DND-41 (cell line): ENCODE results near the gene CNOT1.

ENCODE experiments used
- ATAC-seq: fragments of 200-7000 bp; cut with Tn5 transposase; 3 replicates; pipeline ENCODE4 v1.9.1; 2021; ENCODE audit warnings: low read depth; ENCODE audit not compliant: insufficient read depth
- DNase-seq: peaks from one replicate; pipeline ENCODE4 v3.0.0-alpha.2; 2020
- H2AFZ ChIP-seq: 2 replicates; pipeline ENCODE4 v1.6.0; 2012; ENCODE audit warnings: low read depth, low read length
- H3K27ac ChIP-seq: 2 replicates; pipeline ENCODE4 v1.5.1; 2012; ENCODE audit warnings: low read length, inconsistent platforms
- H3K27me3 ChIP-seq: fragments of 200-600 bp; sonication (generic); 2 replicates; pipeline ENCODE4 v1.6.0; 2012; ENCODE audit warnings: low read length, mild to moderate bottlenecking, inconsistent platforms; ENCODE audit not compliant: insufficient read depth, poor library complexity
- H3K36me3 ChIP-seq: 2 replicates; pipeline ENCODE4 v1.5.1; 2012; ENCODE audit warnings: low read length, inconsistent platforms; ENCODE audit not compliant: insufficient read depth
- H3K4me1 ChIP-seq: 2 replicates; pipeline ENCODE4 v1.5.1; 2012; ENCODE audit warnings: mild to moderate bottlenecking, low read length; ENCODE audit not compliant: insufficient read depth
- H3K4me2 ChIP-seq: 2 replicates; pipeline ENCODE4 v1.6.0; 2012; ENCODE audit warnings: mild to moderate bottlenecking, moderate library complexity, low read length, inconsistent platforms; ENCODE audit not compliant: insufficient read depth
- H3K4me3 ChIP-seq, 2 experiments: fragments of 200-600 bp in 1 of 2; shearing (Covaris generic) in 1 of 2; 2 replicates each; pipeline ENCODE4 v1.5.1; 2012 to 2016; ENCODE audit warnings: inconsistent platforms in 2 of 2, low read length in 2 of 2, mild to moderate bottlenecking in 2 of 2, low read depth in 1 of 2, moderate library complexity in 1 of 2
- H3K79me2 ChIP-seq: 2 replicates; pipeline ENCODE4 v1.6.0; 2012; ENCODE audit warnings: low read length, inconsistent platforms; ENCODE audit not compliant: insufficient read depth
- H3K9ac ChIP-seq: 2 replicates; pipeline ENCODE4 v1.6.0; 2012; ENCODE audit warnings: low read depth, mild to moderate bottlenecking, inconsistent platforms, low read length, moderate library complexity
- H3K9me3 ChIP-seq: 2 replicates; pipeline ENCODE4 v1.5.1; 2012; ENCODE audit warnings: low read length, moderate library complexity, mild to moderate bottlenecking, inconsistent platforms; ENCODE audit not compliant: insufficient read depth, severe bottlenecking
- H4K20me1 ChIP-seq: 2 replicates; pipeline ENCODE4 v1.6.0; 2012; ENCODE audit warnings: low read length; ENCODE audit not compliant: insufficient read depth
- EZH2 ChIP-seq: IDR thresholded peaks from 3 replicates; pipeline ENCODE4 v1.6.1; 2012; ENCODE audit warnings: borderline replicate concordance, low read depth, mild to moderate bottlenecking, moderate library complexity, low read length, inconsistent platforms; ENCODE audit not compliant: severe bottlenecking
- TF ChIP-seq, protein P1 (sequence below): IDR thresholded peaks from 2 replicates; pipeline ENCODE4 v1.5.1; 2012; ENCODE audit warnings: borderline replicate concordance, low read length, moderate library complexity, mild to moderate bottlenecking; ENCODE audit not compliant: poor library complexity, severe bottlenecking; ENCODE audit errors: extremely low read depth

The CNOT1 gene

DNA sequence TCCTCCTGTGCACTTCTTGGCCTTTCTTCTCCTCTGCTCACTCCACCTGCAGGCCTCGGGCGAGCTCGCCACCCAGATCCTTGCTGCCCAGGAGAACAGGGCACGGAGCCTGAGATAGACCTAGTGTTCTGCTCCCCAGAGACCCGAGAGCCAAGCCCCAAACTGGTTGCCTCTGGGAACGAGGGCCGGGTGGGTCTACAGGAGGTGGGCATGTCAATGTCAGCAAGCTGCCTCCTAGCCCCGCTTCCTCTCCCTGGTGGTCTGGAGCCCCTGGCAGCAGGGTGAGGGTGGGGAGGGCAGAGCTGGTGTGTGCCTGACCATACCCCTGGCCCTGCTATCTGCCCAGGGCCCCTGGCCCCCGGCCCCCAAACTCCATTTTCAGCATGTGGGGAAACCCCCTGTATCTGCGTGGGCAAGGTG is 130.5 kb downstream of the CNOT1 start:
- Histone ChIP-seq H3K4me3 (no peak overlapping the region), H3K4me1 (no peaks in the 10 kb centered on the region), H3K79me2 (no peaks in the 10 kb centered on the region), H3K27me3 (no peaks in the 10 kb centered on the region), H3K4me2 (no peak overlapping the region), H2AFZ (no peak overlapping the region), H3K36me3 (no peaks in the 10 kb centered on the region), H3K9me3 (no peaks in the 10 kb centered on the region), H3K9ac (no peak overlapping the region), H4K20me1 (peaks cover 3% of the 10 kb centered on the region; the same call in 1 of the 2 replicates), H3K27ac (no peak overlapping the region)
- ATAC-seq (no peak), DNase-seq (no peak)
- TF ChIP-seq, protein P1, sequence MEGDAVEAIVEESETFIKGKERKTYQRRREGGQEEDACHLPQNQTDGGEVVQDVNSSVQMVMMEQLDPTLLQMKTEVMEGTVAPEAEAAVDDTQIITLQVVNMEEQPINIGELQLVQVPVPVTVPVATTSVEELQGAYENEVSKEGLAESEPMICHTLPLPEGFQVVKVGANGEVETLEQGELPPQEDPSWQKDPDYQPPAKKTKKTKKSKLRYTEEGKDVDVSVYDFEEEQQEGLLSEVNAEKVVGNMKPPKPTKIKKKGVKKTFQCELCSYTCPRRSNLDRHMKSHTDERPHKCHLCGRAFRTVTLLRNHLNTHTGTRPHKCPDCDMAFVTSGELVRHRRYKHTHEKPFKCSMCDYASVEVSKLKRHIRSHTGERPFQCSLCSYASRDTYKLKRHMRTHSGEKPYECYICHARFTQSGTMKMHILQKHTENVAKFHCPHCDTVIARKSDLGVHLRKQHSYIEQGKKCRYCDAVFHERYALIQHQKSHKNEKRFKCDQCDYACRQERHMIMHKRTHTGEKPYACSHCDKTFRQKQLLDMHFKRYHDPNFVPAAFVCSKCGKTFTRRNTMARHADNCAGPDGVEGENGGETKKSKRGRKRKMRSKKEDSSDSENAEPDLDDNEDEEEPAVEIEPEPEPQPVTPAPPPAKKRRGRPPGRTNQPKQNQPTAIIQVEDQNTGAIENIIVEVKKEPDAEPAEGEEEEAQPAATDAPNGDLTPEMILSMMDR, result no peak

GRCh38 chr16:58498341-58499091 is 131.1 kb downstream of the CNOT1 start:
- Histone ChIP-seq H3K27ac (no peak overlapping the region), H3K4me3 (no peak overlapping the region), H3K27me3 (no peaks in the 10 kb centered on the region), H2AFZ (no peak overlapping the region), H3K9ac (no peak overlapping the region), H3K79me2 (no peaks in the 10 kb centered on the region), H3K36me3 (no peaks in the 10 kb centered on the region), H3K4me2 (no peak overlapping the region), H3K9me3 (no peaks in the 10 kb centered on the region), H3K4me1 (no peaks in the 10 kb centered on the region), H4K20me1 (peaks cover 3% of the 10 kb centered on the region; the same call in 1 of the 2 replicates)
- no peak for TF ChIP-seq EZH2
- TF ChIP-seq, protein P1, result no peak
- ATAC-seq, result no peak
- DNase-seq, result no peak

DNA sequence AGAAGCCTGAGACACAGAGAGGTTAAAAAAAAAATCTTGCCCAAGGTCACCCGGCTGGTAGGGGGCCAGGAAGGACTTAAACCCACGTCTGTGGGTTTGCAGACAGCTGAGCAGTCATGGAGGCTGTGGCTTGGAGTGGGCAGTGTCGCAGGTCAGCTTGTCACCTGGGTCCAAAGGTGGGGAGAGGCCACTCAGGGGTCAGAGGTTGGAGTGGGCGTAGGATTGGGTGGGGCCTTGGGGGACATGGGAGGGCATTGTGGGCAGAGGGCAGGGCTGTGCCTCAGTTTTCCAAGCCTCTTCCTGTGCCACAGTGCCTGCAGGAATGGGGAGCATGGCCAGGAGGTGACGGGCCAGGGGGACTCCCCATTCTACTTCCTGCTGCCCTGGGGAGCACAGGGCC is 131.7 kb downstream of the CNOT1 start:
- DNase-seq (no peak), ATAC-seq (no peak)
- no peak overlapping the region for H3K27ac ChIP-seq
- no peaks in the 10 kb centered on the region for H3K27me3 ChIP-seq
- no peaks in the 10 kb centered on the region for H3K36me3 ChIP-seq
- no peak overlapping the region for H3K9ac ChIP-seq
- no peak overlapping the region for H2AFZ ChIP-seq
- no peaks in the 10 kb centered on the region for H3K79me2 ChIP-seq
- no peak for TF ChIP-seq EZH2
- TF ChIP-seq, protein P1, result no peak
- H4K20me1 ChIP-seq, result peaks cover 1% of the 10 kb centered on the region; the same call in 1 of the 2 replicates
- no peaks in the 10 kb centered on the region for H3K4me1 ChIP-seq
- no peak overlapping the region for H3K4me3 ChIP-seq
- H3K9me3 ChIP-seq, result no peaks in the 10 kb centered on the region
- H3K4me2 ChIP-seq, result no peak overlapping the region

DNA sequence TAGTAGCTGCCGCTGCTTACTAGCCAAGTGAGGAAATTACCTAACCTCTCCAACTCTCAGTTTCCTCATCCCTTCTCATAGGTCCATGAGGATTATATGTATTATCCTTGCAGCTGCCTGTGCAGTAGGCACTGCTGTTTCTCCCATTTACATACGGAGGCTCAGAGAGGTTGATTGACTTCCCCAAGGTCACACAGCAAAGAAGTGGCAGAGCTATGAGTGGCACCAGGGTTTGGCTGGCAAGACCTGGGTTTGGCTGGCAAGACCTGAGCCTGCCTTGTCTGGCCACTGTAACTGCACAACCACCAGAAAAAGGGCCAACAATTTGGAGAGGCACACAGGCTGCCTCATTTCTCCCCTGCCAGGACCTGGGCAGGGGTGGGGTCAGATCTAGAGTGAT is 132.2 kb downstream of the CNOT1 start:
- Histone ChIP-seq H3K4me3 (no peak overlapping the region), H3K9ac (no peak overlapping the region), H3K27ac (no peak overlapping the region), H4K20me1 (no peaks in the 10 kb centered on the region; the same call in 1 of the 2 replicates), H3K4me2 (no peak overlapping the region), H2AFZ (no peak overlapping the region), H3K27me3 (no peaks in the 10 kb centered on the region), H3K4me1 (0 out of 2 replicates have a peak, but pooled peaks cover 2% of the 10 kb centered on the region), H3K36me3 (no peaks in the 10 kb centered on the region), H3K79me2 (no peaks in the 10 kb centered on the region), H3K9me3 (no peaks in the 10 kb centered on the region)
- DNase-seq (no peak), ATAC-seq (no peak)
- no peak for TF ChIP-seq EZH2
- TF ChIP-seq, protein P1, result no peak
